SK-N-SH (cell line): ENCODE results near the gene HAUS3. TPM values are rescaled to one million over a fixed set of nuclear protein-coding genes. Genes with fewer than 3 reads are reported as not detected.

Source experiments
- CTCF ChIA-PET: fragments of 300-600, 350-600 bp; formaldehyde crosslinking; extraction: SDS; loops from one replicate; lab custom pipeline; 2021; lab: Yijun Ruan, JAX
- POLR2A ChIA-PET: fragments of 350-600 bp; sonication (Branson Sonifier 250); formaldehyde crosslinking; extraction: SDS; loops from one replicate; lab custom pipeline; 2020; ENCODE audit warnings: antibody characterized with exemption, inconsistent platforms; lab: Yijun Ruan, JAX
- DNase-seq: peaks from one replicate; pipeline ENCODE4 v3.0.0; 2012
- H2AFZ ChIP-seq: fragments of 200-600 bp; sonication (generic); 2 replicates; pipeline ENCODE4 v1.8.1; 2016; ENCODE audit warnings: antibody characterized with exemption, mild to moderate bottlenecking, low read depth
- H3F3A ChIP-seq: fragments of 200-600 bp; sonication (generic); replicated peaks from 2 replicates; pipeline ENCODE3; 2016; ENCODE audit warnings: antibody characterized with exemption, mild to moderate bottlenecking; ENCODE audit not compliant: insufficient read depth
- H3K27ac ChIP-seq, 2 experiments: fragments of 200-500 bp in 1 of 2; fragments of 200-600 bp in 1 of 2; sonication (Bioruptor generic) in 1 of 2; sonication (generic), shearing (Covaris generic) in 1 of 2; 2 replicates each; pipeline versions ENCODE4 v1.5.1 to v1.6.1; 2014 to 2016; ENCODE audit warnings: low read depth in 2 of 2, inconsistent platforms in 1 of 2, low read length in 1 of 2, mild to moderate bottlenecking in 1 of 2, mixed read lengths in 1 of 2
- H3K27me3 ChIP-seq: fragments of 200-600 bp; sonication (generic), shearing (Covaris generic); 2 replicates; pipeline ENCODE4 v1.6.1; 2016; ENCODE audit warnings: mixed run types; ENCODE audit not compliant: insufficient read depth
- H3K36me3 ChIP-seq, 2 experiments: fragments of 200-500 bp in 1 of 2; fragments of 200-600 bp in 1 of 2; sonication (Bioruptor generic) in 1 of 2; sonication (generic) in 1 of 2; replicated peaks in 1 of 2; 2 replicates each; pipeline versions ENCODE3 to v1.5.1; 2014 to 2016; ENCODE audit warnings: low read length in 1 of 2, mild to moderate bottlenecking in 1 of 2; ENCODE audit not compliant: insufficient read depth in 2 of 2, control insufficient read depth in 1 of 2
- H3K4me1 ChIP-seq, 2 experiments: fragments of 200-500 bp in 1 of 2; fragments of 200-600 bp in 1 of 2; sonication (Bioruptor generic) in 1 of 2; sonication (generic), shearing (Covaris generic) in 1 of 2; 2 replicates each; pipeline versions ENCODE4 v1.5.1 to v1.6.1; 2014 to 2016; ENCODE audit warnings: low read depth in 1 of 2, low read length in 1 of 2, mixed run types in 1 of 2; ENCODE audit not compliant: insufficient read depth in 2 of 2, control insufficient read depth in 1 of 2
- H3K4me2 ChIP-seq: fragments of 200-600 bp; sonication (generic), shearing (Covaris generic); 2 replicates; pipeline ENCODE4 v1.6.1; 2017; ENCODE audit warnings: mixed run types
- H3K4me3 ChIP-seq, 2 experiments: fragments of 200-500 bp in 1 of 2; fragments of 200-600 bp in 1 of 2; sonication (Bioruptor generic) in 1 of 2; sonication (generic), shearing (Covaris generic) in 1 of 2; 2 replicates each; pipeline versions ENCODE4 v1.5.1 to v1.8.1; 2014 to 2016; ENCODE audit warnings: low read depth in 2 of 2, inconsistent platforms in 1 of 2, low read length in 1 of 2, mild to moderate bottlenecking in 1 of 2, mixed read lengths in 1 of 2, moderate library complexity in 1 of 2
- H3K79me2 ChIP-seq: fragments of 200-600 bp; sonication (generic); 2 replicates; pipeline ENCODE4 v1.8.1; 2017; ENCODE audit warnings: mild to moderate bottlenecking; ENCODE audit not compliant: insufficient read depth
- H3K9ac ChIP-seq: fragments of 200-600 bp; sonication (generic); 2 replicates; pipeline ENCODE4 v1.6.1; 2017; ENCODE audit warnings: mixed run types
- H3K9me2 ChIP-seq: fragments of 200-600 bp; sonication (generic); 2 replicates; pipeline ENCODE4 v1.6.1; 2017; ENCODE audit warnings: mixed run types
- H3K9me3 ChIP-seq: fragments of 200-600 bp; sonication (generic); 2 replicates; pipeline ENCODE4 v1.6.1; 2017; ENCODE audit warnings: mixed run types, mild to moderate bottlenecking, moderate library complexity
- H4K20me1 ChIP-seq: fragments of 200-600 bp; sonication (generic); 2 replicates; pipeline ENCODE4 v1.6.1; 2017; ENCODE audit warnings: mild to moderate bottlenecking, mixed run types; ENCODE audit not compliant: insufficient read depth
- CHD2 ChIP-seq: fragments of 150-350 bp; IDR thresholded peaks from 2 replicates; pipeline ENCODE4 v1.6.1; 2018; ENCODE audit warnings: low read length; ENCODE audit not compliant: partially characterized antibody
- EZH2phosphoT487 ChIP-seq: fragments of 200-600 bp; sonication (generic); IDR thresholded peaks from 2 replicates; pipeline ENCODE4 v1.6.1; 2017; ENCODE audit warnings: low read depth, mixed run types, mild to moderate bottlenecking, antibody characterized with exemption, moderate library complexity, borderline replicate concordance
- FOSL2 ChIP-seq: IDR thresholded peaks from 2 replicates; pipeline ENCODE4 v1.4.0; 2012; ENCODE audit warnings: low read depth, mild to moderate bottlenecking, moderate library complexity, borderline replicate concordance
- FOXM1 ChIP-seq: IDR thresholded peaks from 2 replicates; pipeline ENCODE4 v1.4.0; 2012; ENCODE audit warnings: low read depth, mild to moderate bottlenecking
- GATA2 ChIP-seq: sonication (generic); formaldehyde crosslinking; IDR thresholded peaks from 2 replicates; pipeline ENCODE4 v1.5.0; 2020; ENCODE audit warnings: mild to moderate bottlenecking, missing genetic modification reagents
- PBX3 ChIP-seq: IDR thresholded peaks from 2 replicates; pipeline ENCODE4; 2012
- POLR2AphosphoS5 ChIP-seq: IDR thresholded peaks from 2 replicates; pipeline ENCODE4 v1.6.1; 2012; ENCODE audit warnings: low read depth, low read length
- RAD21 ChIP-seq: IDR thresholded peaks from 2 replicates; pipeline ENCODE4 v1.6.1; 2012; ENCODE audit warnings: mild to moderate bottlenecking, low read length
- RCOR1 ChIP-seq: fragments of 150-350 bp; IDR thresholded peaks from 2 replicates; pipeline ENCODE4 v1.6.1; 2017; ENCODE audit warnings: antibody characterized with exemption, low read length
- REST ChIP-seq: IDR thresholded peaks from 2 replicates; pipeline ENCODE4 v1.6.1; 2012; ENCODE audit warnings: mild to moderate bottlenecking, low read depth, low read length, moderate library complexity
- RXRA ChIP-seq: IDR thresholded peaks from 2 replicates; pipeline ENCODE4 v1.4.0; 2012; ENCODE audit warnings: low read depth, mild to moderate bottlenecking, borderline replicate concordance
- SIN3A ChIP-seq: IDR thresholded peaks from 2 replicates; pipeline ENCODE4 v1.6.1; 2012; ENCODE audit warnings: low read depth, mild to moderate bottlenecking, low read length, moderate library complexity, borderline replicate concordance
- TAF1 ChIP-seq: IDR thresholded peaks from 2 replicates; pipeline ENCODE4 v1.6.1; 2012; ENCODE audit warnings: low read depth, mild to moderate bottlenecking, low read length, moderate library complexity, borderline replicate concordance
- USF2 ChIP-seq: fragments of 150-350 bp; IDR thresholded peaks from 2 replicates; pipeline ENCODE4 v1.6.1; 2017; ENCODE audit warnings: antibody characterized with exemption, low read length, low read depth, borderline replicate concordance
- YY1 ChIP-seq: IDR thresholded peaks from 2 replicates; pipeline ENCODE4 v1.4.0; 2012; ENCODE audit warnings: low read depth, mild to moderate bottlenecking
- ZBTB33 ChIP-seq: IDR thresholded peaks from 2 replicates; pipeline ENCODE4 v1.4.0; 2012; ENCODE audit warnings: low read depth, borderline replicate concordance
- WGBS: methylation state at CpG from one replicate; pipeline ENCODE4 v1.1.6; 2017; ENCODE audit warnings: low lambda C conversion rate; 5-methylcytosine and 5-hydroxymethylcytosine counted together
- polyA plus RNA-seq, 3 experiments: library from polyadenylated mRNA; depleted of rRNA; stranded (reverse); fragments of >200 nt; gene quantifications; 2 replicates each; pipeline ENCODE4 v1.2.3, GENCODE V29; 2012

HAUS3 gene
- polyA plus RNA-seq, 1 of the 3 experiments (the other 2 are of a cell fraction) = 6.3 TPM

GRCh38 chr4:2289311-2289954 lies 47.5 kb upstream of the HAUS3 start (continued):
- TF ChIP-seq TAF1 = no peak

GRCh38 chr4:2288051-2288541 lies 46.2 kb upstream of the HAUS3 start:
- no peaks in the 10 kb centered on the region for H3K9me3 ChIP-seq
- H3K9me2 ChIP-seq = no peaks in the 10 kb centered on the region
- no peak overlapping the region for H3K4me2 ChIP-seq
- no peaks in the 10 kb centered on the region for H3K36me3 ChIP-seq
- 92% methylated on average over 4 of the region's 10 CpGs for WGBS
- H3F3A ChIP-seq = no peaks in the 10 kb centered on the region
- no peak overlapping the region for H3K27ac ChIP-seq
- peaks cover 8 to 47% of the 10 kb centered on the region in 2 experiments; a peak in 3 of 4 replicates for H3K4me1 ChIP-seq
- no peaks in the 10 kb centered on the region for H3K27me3 ChIP-seq
- CTCF ChIA-PET = no interaction called here
- H3K79me2 ChIP-seq = no peaks in the 10 kb centered on the region
- H3K4me3 ChIP-seq = no peak overlapping the region
- no peak for TF ChIP-seq PBX3
- TF ChIP-seq EZH2phosphoT487 = no peak
- no peak for DNase-seq
- POLR2A ChIA-PET = no interaction called here
- H2AFZ ChIP-seq = no peak overlapping the region
- no peak overlapping the region for H3K9ac ChIP-seq
- no peaks in the 10 kb centered on the region for H4K20me1 ChIP-seq

- Histone ChIP-seq H3K27ac (no peak overlapping the region), H2AFZ (no peak overlapping the region), H3K36me3 (no peaks in the 10 kb centered on the region), H3K9ac (no peak overlapping the region), H3K27me3 (no peaks in the 10 kb centered on the region), H3K4me3 (no peak overlapping the region), H3K79me2 (no peaks in the 10 kb centered on the region), H3K9me3 (no peaks in the 10 kb centered on the region), H3K4me1 (peaks cover 5 to 44% of the 10 kb centered on the region in 2 experiments; a peak in 2 of 4 replicates), H4K20me1 (no peaks in the 10 kb centered on the region), H3K4me2 (no peak overlapping the region), H3K9me2 (no peaks in the 10 kb centered on the region), H3F3A (no peaks in the 10 kb centered on the region)
- DNase-seq = no peak
- WGBS = 82% methylated on average over 7 of the region's 9 CpGs
- no peak for TF ChIP-seq FOSL2
- no peak for TF ChIP-seq RCOR1
- TF ChIP-seq CHD2 = no peak
- TF ChIP-seq POLR2AphosphoS5 = no peak
- no peak for TF ChIP-seq RAD21
- no peak for TF ChIP-seq YY1
- no peak for TF ChIP-seq GATA2 (CRISPR knock-in tag)
- no peak for TF ChIP-seq ZBTB33
- TF ChIP-seq RXRA = no peak
- TF ChIP-seq FOXM1 = no peak
- TF ChIP-seq USF2 = no peak
- no peak for TF ChIP-seq SIN3A
- TF ChIP-seq REST = no peak
- CTCF ChIA-PET = no interaction called here
- POLR2A ChIA-PET = no interaction called here
Measured at GRCh38 chr4:2287594-2287915, 45.6 kb upstream of the HAUS3 start.
